Effector memory CD4-positive, alpha-beta T cell (primary cell): ENCODE measurements around the gene PLS1.

Source experiments
- DNase-seq, 3 donors: peaks; one replicate each; pipeline ENCODE4 v3.0.0-alpha.2; 2020
- H3K27ac ChIP-seq: 2 replicates; pipeline ENCODE4 v1.7.0; 2013; ENCODE audit warnings: mild to moderate bottlenecking, low read length, moderate library complexity; ENCODE audit not compliant: insufficient read depth, poor library complexity, severe bottlenecking
- H3K27me3 ChIP-seq: replicated peaks from 2 replicates; pipeline ENCODE4 v1.7.0; 2013; ENCODE audit warnings: mild to moderate bottlenecking, low read length; ENCODE audit not compliant: insufficient read depth, control insufficient read depth, poor library complexity, severe bottlenecking
- H3K36me3 ChIP-seq: 2 replicates; pipeline ENCODE4 v1.7.0; 2013; ENCODE audit warnings: mild to moderate bottlenecking, low read length, moderate library complexity; ENCODE audit not compliant: control insufficient read depth, insufficient read depth
- H3K4me1 ChIP-seq: 2 replicates; pipeline ENCODE4 v1.7.0; 2013; ENCODE audit warnings: low read length, mild to moderate bottlenecking; ENCODE audit not compliant: control insufficient read depth, insufficient read depth, poor library complexity, severe bottlenecking
- H3K4me3 ChIP-seq: 2 replicates; pipeline ENCODE4 v1.7.0; 2013; ENCODE audit warnings: low read length, low read depth, mild to moderate bottlenecking; ENCODE audit not compliant: insufficient read depth, poor library complexity, severe bottlenecking
- H3K9me3 ChIP-seq: 2 replicates; pipeline ENCODE4 v1.7.0; 2013; ENCODE audit warnings: mild to moderate bottlenecking, low read length, moderate library complexity; ENCODE audit not compliant: control insufficient read depth

PLS1 gene

GRCh38 chr3:142664311-142664710 is 68.1 kb downstream of the PLS1 start:
- no peaks in the 10 kb centered on the region for H3K27me3 ChIP-seq
- H3K36me3 ChIP-seq = no peaks in the 10 kb centered on the region
- no peaks in the 10 kb centered on the region for H3K4me1 ChIP-seq
- DNase-seq = no peak
- no peaks in the 10 kb centered on the region for H3K9me3 ChIP-seq
- H3K27ac ChIP-seq = no peak overlapping the region
- no peak overlapping the region for H3K4me3 ChIP-seq

GRCh38 chr3:142664819-142665218 is 68.6 kb downstream of the PLS1 start:
- no peak overlapping the region for H3K27ac ChIP-seq
- H3K4me3 ChIP-seq = no peak overlapping the region
- H3K9me3 ChIP-seq = no peaks in the 10 kb centered on the region
- no peak for DNase-seq
- no peaks in the 10 kb centered on the region for H3K36me3 ChIP-seq
- H3K4me1 ChIP-seq = no peaks in the 10 kb centered on the region
- no peaks in the 10 kb centered on the region for H3K27me3 ChIP-seq

GRCh38 chr3:142670120-142670519 is 73.9 kb downstream of the PLS1 start:
- Histone ChIP-seq H3K36me3 (no peaks in the 10 kb centered on the region), H3K27me3 (no peaks in the 10 kb centered on the region), H3K4me1 (no peaks in the 10 kb centered on the region), H3K27ac (no peak overlapping the region), H3K4me3 (no peak overlapping the region), H3K9me3 (no peaks in the 10 kb centered on the region)
- no peak for DNase-seq

- no peaks in the 10 kb centered on the region for H3K27me3 ChIP-seq
- no peak overlapping the region for H3K4me3 ChIP-seq
- H3K4me1 ChIP-seq = no peaks in the 10 kb centered on the region
- no peak for DNase-seq
- H3K27ac ChIP-seq = no peak overlapping the region
- no peaks in the 10 kb centered on the region for H3K36me3 ChIP-seq
- H3K9me3 ChIP-seq = no peaks in the 10 kb centered on the region
Measured at GRCh38 chr3:142676151-142676550, 80.0 kb downstream of the PLS1 start.

GRCh38 chr3:142680710-142681109 is 84.5 kb downstream of the PLS1 start:
- Histone ChIP-seq H3K27me3 (no peaks in the 10 kb centered on the region), H3K4me3 (no peak overlapping the region), H3K9me3 (no peaks in the 10 kb centered on the region), H3K4me1 (no peaks in the 10 kb centered on the region), H3K36me3 (no peaks in the 10 kb centered on the region), H3K27ac (no peak overlapping the region)
- DNase-seq = no peak

- no peak for DNase-seq
- no peak overlapping the region for H3K27ac ChIP-seq
- H3K4me3 ChIP-seq = no peak overlapping the region
- no peaks in the 10 kb centered on the region for H3K36me3 ChIP-seq
- no peaks in the 10 kb centered on the region for H3K9me3 ChIP-seq
- H3K27me3 ChIP-seq = no peaks in the 10 kb centered on the region
- H3K4me1 ChIP-seq = no peaks in the 10 kb centered on the region
Measured at GRCh38 chr3:142690613-142691012, 94.4 kb downstream of the PLS1 start.

- Histone ChIP-seq H3K36me3 (no peaks in the 10 kb centered on the region), H3K4me1 (no peaks in the 10 kb centered on the region), H3K27ac (no peak overlapping the region), H3K9me3 (no peaks in the 10 kb centered on the region), H3K4me3 (no peak overlapping the region), H3K27me3 (no peaks in the 10 kb centered on the region)
- DNase-seq = no peak
Measured at GRCh38 chr3:142691527-142691926, 95.3 kb downstream of the PLS1 start.

DNA sequence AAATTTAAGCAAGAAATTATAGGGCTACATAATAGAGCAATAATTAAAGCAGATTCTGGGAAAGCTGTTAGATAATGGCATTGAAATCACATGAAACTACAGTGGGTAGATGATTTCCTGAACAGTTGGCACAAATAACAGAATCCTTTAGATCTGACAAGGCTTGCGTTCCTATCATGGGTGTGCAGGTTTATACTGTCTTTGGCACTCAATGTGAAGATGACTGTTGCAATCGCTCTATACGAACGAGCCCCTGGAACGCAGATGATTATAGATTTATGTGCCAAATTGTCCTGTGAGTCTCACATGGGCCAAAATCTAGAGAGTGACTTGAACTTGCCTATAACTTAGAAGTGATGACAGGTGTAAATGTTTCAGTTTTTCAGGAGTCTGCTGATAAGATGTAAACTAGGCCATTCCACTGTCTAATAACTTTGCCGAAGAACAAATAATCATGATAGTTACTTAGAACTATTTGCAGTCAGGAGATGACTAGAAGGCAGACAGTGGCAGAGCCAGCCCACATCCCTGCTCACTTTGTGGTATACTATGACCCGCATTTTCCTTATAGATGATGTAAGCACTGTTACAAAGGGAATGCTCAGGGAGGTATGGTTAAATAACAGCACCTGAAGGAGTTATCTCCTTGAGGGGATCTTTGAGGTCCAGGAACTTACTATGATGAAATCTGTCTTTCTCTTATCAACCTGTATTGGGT is 97.1 kb downstream of the PLS1 start:
- Histone ChIP-seq H3K27me3 (no peaks in the 10 kb centered on the region), H3K27ac (no peak overlapping the region), H3K36me3 (no peaks in the 10 kb centered on the region), H3K4me1 (no peaks in the 10 kb centered on the region), H3K9me3 (no peaks in the 10 kb centered on the region), H3K4me3 (no peak overlapping the region)
- DNase-seq = no peak

DNA sequence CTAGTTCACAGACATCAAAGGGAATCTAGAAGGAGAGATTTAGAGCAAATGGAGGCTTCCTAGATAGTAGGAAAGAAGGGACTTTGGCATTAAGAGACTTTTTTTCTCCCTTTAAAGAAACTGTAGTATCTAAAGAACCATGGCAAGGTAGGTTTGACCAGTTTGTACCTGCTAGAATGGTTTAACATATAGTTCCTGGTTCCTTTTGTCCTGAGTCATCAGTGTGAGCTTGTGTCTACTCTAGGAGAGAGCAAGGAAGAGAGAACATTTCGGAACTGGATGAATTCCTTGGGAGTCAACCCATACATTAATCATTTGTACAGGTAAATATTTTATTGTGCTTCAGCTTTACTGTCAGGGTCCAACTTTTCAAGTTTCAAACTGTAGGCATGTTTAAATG is 98.0 kb downstream of the PLS1 start:
- Histone ChIP-seq H3K27me3 (no peaks in the 10 kb centered on the region), H3K4me3 (no peak overlapping the region), H3K9me3 (no peaks in the 10 kb centered on the region), H3K27ac (no peak overlapping the region), H3K36me3 (no peaks in the 10 kb centered on the region), H3K4me1 (no peaks in the 10 kb centered on the region)
- no peak for DNase-seq

DNA sequence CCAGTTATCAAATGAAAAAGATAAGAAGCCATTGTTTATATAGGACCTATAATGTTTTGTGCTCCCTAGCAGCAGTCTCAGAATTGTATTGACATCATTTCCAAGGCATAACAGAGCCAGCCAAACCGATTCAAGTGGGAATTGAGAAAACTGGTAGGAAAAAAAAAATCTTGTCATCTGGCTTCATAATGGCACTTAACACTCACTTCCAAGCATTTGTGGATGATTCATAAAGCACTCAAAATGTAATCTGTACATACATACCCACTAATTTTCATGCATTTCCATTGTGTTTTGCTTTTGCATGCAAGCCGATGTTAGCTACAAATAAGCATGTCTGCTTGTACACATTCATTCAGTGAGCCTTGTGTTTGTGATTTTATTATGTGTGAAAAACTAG is 109.0 kb downstream of the PLS1 start:
- no peaks in the 10 kb centered on the region for H3K27me3 ChIP-seq
- H3K4me3 ChIP-seq = no peak overlapping the region
- H3K4me1 ChIP-seq = no peaks in the 10 kb centered on the region

More for the DNA sequence above, 109.0 kb downstream of the PLS1 start:
- no peaks in the 10 kb centered on the region for H3K9me3 ChIP-seq
- H3K27ac ChIP-seq = no peak overlapping the region
- DNase-seq = no peak
- no peaks in the 10 kb centered on the region for H3K36me3 ChIP-seq
